ENCODE measurements around the gene TGM2.

Gene TGM2

DNA sequence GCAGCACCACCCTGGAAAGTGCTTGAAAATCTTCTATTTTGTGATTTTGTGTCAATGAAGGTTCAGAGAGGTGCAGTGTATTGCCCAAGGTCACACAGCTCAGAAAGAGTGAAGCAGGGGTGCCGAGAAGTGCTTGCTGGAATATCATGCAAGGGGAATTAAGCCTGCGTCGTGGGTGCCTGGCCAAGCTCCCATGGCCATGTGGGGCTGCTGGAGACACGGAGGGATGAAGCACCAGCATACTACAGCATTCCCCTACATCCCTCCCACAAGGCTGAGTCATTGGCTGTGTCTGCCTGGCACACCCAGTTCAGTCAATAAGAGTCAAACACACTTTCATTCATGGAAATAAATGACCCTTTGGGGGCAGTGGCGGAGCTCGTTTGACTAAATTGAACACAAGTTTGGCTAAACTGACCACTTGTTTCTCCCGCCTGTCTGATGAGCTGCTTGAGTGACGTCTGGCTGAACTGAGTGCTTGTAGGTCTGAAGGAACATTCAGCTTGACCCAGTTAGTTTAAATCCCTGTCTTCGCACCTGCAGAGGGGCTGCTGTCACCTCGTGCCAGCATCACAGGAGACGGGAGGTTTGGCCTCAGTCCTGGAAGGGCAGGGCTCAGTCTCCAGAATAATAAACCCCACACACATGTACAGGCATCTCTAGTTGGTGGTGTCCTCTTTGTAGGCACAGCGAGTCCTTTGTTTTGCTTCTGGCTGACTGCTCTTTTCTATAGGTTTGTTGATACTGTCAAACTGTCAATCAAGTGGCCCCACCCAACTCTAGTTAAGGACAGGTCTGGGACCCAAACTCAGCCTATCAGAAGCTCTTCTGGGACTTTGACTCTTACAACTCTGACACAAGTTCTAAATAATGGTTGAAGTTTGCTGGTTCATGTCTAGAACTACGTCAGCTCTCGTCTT, 8.4 kb upstream of the TGM2 start:
- no peak for DNase-seq

DNA sequence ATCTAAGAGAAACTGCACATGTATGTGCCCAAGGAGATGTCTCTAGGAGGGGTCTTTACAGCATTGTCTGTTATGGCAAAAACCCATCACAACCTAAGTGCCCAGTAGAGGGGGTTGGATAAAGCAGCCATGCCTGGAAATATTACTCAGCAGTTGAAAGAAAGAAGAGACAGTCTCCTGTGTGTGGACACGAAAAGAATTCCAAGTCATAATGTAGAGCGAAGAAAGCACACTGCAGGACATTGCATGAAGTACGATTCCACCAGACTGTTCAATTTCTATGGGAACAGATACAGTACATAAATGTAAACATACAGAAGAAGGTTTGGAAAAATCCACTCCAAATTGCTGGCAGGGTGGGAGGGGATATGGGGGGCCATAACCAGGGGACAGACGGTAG, 7.3 kb upstream of the TGM2 start:
- no peak for DNase-seq

DNA sequence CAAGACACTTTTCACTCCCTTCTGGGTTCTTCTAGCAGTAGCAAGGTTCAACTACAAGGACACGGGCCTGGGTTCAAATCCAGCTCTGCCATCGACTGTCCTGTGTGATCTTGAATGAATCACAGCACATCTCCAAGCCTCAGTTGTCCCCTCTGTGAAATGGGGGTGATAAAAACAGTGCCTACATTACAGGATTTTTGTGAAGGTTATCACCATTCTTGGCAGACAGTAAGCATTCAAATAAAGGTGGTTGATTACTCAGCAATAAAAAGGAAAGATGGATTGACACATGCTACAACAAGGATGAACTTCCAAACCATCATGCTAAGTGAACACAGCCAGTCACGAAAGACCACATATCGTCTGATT, 6.6 kb upstream of the TGM2 start:
- no peak for DNase-seq

DNA sequence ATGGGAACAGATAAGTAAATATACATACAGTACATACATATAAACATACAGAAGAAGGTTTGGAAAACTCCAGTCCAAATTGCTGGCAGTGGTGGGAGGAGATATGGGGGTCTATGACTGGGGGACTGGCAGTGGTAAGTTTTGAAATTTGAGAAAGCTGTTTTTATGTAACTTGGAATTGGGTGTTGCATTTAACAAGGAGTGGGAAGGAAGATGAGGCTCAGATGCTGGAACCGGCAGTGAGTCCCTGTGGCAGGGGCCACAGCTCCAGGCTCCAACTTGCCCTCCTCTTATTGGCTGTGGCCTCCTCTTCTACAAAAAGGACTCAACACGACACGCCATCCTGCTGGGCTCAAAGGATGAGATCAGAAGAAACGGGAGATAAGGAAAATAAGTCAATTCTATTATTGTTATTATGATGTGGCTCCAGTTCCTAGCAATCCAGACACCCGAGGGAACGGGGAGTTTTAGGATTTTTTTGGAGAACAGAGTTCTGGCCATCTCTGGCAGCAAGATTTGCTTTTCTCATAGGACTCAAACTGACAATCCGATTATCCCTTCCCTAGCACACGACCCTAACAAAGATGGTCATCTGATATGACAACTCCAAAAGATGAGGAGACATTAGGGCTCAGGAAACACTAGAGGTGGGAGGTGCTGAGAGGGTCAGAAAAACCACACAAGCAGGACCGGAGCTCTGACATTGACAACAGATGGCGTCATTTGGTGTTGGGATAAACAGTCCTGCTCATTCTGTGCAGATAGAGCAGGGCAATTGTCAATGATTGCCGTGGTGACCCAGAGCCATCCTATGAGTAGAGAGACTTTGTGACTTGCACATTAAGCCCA, 6.0 kb upstream of the TGM2 start:
- no peak for DNase-seq

DNA sequence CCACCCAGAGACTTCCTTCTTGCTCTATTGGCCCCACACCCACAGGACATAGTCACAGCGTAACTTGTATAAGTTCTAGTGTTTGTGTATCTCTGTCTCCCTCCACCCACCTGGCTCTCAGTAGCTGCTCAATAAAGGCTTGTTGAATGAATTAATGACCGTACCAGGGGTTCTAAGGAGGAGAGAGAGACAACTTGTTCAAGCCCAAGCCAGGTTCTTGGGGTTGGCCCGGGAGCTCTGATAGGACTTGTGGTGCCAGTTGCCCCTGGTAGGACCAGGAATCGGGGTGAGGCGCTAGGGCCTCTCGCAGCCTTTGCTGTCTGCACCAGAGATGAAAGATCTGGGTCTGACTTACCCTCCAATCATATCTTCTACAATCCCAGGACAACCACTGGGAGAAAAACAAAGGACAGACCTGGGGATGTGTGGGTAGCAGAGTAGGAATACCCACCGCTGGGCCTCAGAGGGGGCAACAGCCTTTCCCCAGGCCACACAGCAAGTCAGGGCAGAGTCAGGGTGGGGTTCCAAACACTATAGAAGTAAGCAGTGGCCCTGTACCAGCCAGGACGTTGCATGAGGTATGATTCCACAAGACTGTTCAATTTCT, 5.3 kb upstream of the TGM2 start:
- DNase-seq = no peak

DNA sequence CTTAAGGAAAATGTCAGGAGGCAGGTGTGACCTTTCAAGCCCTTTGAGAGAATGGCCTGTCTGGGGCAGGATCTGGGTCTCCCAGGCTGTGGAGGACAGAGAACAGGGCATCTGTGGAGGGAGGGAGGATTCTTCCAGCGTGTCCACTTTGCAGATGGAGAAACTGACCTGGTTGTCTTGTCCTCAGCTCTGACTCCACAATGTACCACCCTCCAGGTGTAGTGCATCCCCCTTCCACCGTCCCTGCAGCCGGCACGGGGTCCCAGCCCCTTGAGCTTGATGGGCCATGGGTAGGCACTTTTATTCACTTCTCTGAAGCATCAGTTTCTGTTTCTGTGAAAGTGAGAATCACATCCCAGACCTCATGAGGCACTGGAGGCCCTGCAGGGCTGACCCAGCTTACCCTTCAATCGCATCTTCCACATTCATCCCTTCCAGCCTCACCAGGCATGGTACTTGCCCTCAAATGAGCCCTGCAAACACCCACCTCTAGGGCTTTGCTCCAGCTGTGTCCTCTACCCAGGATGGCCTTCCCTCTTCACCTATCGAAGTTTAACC, 4.6 kb upstream of the TGM2 start:
- no peak for DNase-seq

DNA sequence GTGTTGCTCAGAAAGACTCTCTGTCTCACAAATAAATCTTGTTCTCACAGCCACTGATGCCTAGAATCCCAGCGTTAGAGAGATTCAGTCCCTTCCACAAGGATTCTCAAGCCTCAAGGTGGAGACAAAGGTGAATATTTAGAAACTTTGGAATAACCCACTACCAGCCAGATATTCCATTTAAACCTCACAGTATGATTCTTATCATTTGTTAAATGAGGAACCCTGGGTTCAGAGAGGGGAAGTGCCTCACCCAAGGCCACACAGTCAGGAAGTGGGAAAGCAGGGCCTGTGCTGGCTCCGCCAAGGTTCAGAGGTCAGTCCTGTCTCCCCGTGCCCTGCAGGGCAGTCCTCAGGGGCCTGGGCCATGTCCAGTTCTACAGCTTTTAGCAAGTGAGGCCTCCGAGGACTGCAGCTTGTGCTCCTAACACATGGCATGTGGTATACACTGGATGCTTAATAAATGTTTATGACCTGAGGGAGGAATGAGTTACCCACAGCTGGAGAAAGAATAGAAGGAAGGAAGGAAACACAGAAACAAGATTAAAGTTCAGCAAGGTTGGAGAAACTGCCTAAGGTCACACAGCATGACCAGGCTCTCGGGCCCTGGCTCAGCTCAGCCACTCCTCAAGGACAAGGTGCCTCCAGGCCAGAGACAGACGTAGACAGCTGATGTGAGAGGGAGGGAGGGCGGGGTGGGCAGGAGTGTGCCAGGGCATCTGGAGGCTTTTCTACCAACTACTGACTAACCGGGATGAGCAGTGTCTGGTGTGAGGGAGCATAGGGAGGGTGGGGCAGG, 3.9 kb upstream of the TGM2 start:
- DNase-seq = peak; percentile 61

DNA sequence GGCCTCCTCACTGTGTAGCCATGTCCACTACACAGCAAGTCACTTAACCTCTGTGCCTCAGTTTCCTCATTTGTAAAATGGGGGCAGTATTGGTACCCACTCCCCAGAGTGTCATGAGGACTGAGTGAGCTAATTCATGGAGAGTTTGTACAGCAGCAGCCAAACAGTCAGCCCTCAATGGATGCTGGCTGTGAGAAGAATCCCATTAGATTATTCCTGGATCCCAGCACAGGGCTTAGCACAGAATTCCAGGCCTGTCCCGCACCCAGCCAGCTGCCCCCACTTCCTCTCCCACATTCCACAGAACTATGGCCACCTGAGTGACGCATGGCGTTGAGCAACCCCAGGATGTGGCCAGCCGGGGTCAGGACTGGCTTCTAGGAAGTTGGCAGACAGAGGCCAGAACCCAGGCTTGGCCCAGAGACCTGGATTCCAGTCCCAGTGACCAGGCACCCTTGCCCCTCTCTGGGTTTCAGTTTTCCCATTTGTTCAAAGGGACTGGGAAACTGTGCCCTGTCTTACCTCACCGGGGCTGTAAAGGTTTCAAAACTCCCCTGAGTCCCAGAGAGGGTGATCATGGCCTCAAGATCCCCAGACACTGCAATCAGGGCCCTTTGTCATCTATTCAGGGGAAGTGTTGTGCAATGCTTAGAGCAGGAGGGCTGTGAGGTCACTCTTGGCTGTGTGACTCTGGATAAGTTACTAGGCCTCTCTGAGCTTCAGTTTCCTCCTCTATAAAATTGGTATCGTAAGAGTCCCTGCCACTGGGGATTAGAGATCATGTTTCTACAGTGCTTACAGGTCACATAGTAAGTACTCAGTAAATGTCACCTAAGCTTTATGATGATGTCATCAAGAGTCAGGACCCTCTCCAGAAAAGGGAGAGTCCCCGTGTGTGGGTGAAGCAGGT, 3.0 kb upstream of the TGM2 start:
- DNase-seq = peak; percentile 55

DNA sequence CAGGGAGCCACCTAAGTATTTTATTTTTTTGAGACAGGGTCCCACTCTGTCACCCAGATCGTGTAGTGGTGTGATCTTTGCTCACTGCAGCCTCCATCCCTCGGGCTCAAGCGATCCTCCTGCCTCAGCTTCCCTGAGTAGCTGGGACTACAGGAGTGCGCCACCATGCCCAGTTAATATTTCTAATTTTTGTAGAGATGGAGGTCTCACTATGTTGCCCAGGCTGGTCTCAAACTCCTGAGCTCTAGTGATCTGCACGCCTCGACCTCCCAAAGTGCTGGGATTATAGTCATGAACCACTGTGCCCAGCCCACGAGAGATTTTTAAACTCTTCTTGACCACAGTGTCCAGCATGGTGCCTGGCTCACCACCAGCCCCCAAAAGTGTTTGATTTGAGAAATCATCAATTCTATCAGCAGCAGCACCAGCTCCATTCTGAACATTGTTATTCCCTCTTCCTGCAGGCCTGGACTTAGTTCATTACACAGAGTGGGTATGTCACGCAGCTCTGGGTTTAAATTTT, 2.3 kb upstream of the TGM2 start:
- DNase-seq = no peak

DNA sequence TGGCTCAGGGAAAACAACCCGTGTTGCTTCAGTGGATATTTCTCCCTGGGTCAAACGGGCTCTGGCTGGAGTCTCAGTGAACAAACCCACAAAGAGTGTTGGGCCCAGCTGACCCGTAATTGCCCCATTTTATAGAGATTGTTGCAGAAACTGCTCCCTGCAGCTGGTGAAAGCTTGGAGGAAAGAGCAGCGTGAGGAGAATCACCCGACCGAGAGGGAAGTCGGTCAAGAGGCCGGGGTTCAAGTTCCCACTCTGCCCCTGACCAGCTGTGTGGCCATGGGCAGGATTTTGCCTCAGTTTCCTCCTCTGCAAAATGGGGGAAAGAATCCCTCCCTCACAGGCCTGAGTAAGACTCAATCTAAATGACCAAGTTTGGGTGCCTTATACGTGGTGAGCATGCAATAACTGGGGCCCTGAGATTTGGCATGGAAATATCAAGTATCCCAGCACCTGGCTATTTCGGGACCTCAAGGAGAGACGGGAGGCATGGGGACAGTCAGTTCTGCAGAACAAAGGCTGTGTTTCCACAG, 1.7 kb upstream of the TGM2 start:
- no peak for DNase-seq

DNA sequence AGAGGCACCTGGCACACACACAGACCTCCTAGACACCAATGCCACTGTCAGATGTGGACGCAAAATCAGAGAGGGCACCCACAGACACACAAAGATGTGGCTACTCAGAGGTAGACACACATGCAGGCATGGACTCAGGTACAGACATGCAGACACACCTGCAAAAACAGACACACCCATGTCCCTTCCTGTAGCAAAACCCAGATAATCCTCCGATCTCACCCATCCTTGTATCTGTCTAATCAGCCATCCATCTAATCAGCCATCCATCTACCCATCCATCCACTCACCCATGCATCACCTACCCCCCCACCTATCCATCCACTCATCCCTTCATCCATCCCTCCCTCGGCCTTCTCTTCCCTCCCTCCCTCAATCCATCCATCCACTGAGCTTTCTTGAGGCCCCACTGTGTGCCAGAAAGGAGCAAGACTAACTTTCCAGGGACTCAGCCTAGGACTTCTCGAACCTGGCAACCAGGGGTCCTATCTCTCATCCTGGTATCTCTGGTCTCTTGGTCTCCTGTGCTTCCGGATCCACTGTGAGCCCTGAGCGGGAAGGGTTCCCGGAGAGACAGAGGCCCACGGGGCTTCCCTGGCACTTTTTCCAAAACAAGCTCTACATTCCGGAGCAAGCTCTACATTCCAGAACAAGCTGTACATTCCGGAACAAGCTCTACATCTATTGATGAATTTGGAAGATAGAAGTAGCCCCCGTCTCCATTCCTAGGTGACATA, 1.1 kb upstream of the TGM2 start:
- no peak for DNase-seq

DNA sequence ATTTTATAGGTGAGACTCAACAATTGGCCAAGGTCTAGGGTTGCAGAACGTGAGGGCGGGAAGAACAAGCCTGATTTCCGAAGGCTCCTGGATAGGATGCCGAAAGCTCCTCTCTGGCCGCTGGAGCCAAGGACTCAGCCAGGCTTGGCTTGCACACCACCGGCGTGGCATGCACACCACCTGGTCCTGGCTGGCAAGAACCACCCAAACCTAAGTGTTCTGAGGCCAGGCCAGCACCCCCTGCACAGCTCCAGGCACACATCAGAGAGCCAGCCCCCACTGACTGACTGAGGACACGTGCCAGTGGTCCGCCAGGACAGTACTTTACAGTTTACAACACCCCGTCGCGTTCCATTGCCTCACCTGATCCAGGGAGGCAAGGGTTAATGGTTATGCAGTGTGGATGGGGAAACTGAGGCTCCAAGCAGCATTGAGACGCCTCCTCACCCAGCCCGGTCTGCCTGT, 414 bp downstream of the TGM2 start:
- no peak for DNase-seq

DNA sequence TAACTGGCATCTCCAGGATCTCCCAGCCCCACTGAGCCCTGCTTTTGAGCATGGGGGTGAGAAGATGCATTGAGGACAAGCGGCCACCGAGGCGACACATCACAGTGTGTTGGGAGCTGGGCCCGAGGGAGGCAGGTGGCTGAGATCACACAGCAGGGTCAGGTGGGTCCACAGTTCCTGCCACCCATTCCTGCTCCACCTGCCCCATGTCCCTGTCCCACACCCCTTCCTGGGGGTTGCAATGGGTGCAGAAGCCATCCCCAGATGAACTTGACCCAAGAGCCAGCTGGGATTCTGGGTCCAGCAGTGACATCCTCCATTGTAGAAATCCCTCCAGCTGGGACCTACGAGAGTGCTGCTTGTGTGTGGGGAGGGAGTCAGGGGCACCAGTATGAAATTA, 1.0 kb downstream of the TGM2 start:
- no peak for DNase-seq

DNA sequence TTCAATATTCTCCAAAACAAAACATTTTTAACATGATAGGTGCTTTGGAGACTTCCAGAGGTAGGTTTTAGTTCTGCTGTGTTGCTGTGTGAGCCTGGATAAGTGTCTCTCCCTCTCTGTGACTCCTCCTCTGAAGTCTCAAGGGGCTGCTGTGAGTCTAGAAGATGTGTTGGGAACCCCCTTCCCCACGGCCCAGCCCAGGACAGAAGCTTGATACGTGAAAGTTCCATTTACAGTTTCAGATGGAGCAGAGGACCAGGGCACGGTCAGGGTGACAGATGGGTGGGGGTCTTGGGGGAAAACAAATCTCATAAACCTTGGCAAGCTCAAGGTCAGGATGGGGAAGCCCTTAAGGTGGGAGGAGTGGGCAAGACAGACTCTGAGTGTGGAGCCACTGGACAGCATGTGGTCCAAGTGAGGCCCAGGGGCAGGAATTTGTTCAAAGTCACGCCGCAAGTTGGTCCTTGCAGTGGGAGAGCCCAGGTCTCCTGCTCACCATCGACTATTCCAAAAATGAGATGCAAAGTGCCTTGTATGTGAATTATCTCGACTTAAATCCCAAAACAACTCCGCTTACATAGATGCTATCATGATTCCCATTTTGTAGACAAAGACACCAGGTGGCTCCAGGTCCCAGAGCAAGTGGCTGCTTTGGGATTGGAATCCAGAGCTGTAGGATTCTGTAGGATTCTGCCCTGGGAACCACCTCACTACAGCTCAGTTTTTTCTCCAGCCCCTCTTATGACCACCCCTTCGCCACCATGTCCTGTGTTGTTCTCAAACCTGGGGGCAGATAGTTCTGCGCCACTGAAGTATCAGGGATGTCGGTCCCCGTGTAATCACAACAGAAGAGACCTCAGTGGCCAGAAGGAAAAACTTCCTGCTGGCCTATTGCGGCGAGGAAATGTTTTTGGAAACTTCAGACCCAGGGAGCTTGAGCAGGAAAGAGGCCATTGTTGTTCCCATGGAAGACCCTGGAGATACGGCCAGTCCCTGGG, 1.9 kb downstream of the TGM2 start:
- DNase-seq = no peak

DNA sequence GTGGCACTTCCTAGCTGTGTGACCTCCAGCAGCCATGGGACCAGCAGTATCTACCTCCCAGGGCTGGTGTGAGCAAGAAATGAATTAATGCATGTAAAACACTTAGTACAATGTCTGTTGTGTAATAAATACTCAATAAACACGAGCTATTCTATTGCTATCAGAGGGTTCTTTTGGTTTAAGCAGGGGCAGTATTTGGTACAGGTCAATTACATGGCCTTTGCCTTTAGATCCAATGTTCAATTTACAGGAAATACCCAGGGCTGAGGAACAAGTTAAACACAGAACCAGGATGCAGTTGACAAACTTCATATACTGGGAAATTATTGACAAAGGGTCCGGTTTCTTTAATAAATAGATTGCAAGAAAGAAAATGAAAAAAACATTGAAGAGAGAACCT, 2.9 kb downstream of the TGM2 start:
- no peak for DNase-seq

DNA sequence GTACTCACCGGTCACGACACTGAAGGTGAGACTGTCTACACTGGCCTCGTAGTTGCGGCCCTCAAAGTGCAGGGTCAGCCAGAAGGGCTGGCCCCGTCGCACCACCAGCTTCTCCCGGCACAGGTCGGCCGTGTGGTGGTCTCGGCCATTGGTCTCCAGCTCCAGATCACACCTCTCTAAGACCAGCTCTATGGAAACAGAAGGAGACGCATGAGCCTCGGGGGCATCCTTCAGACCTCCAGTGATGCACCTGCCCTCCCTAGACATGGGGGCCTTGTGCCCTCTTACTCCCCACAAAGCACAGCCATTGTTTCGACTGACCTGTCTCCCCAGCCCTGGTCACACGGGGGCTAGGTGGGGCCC, 3.7 kb downstream of the TGM2 start:
- DNase-seq = no peak

DNA sequence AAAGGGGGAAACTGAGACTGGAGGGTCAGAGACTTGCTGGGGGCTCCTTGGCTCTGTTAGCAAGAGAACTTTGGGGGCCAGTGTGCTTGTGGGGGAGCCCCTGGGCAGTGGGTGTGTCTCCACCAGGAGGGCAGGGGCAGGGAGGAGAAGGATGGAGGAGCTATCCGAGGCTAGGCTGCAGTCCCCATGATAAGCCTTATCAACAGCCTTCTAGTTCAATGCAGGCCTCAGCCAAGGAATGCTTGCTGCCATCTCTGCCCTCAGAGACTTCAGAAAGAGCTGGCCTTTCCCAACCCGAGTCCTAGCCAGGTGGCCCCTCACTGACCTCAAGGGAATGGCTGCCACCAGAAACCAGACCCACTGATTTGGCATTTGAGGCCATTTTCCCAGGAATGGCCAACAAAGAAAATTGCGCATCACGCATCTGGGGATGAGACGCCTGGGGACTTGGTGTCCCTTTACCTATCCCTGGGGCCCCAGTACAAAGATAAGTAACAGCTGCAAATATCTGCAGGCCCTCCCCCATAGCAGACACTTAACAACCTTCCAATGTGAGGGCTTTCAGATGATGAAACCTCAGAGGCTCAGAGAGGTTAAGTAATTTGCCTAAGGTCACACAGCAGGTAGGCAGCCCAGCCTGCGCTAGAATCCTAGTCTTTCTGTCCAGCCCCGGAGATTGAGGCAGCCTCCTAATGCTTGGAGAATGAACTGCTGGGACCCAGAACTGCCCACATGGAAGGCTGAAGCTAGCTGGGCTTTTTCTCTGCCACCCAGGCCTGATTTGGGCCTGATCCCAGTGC, 4.9 kb downstream of the TGM2 start:
- DNase-seq = no peak

DNA sequence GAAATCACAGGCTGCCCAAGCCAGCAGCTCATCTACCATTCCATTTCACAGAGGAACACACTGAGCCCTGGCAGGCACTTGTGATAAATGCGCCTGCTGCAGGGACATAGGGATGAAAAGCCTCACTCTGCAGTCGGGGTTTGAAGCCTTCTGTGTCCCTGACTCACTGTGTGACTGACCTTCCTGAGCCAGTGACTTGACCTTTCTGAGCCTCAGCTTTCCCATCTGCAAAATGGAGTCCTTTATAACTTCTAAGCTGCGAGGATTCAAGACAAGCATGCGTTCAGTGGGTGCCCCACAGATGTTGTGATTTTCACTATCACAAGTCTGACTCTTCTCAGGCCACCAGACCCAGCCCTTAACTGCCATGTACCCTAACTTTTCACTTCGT, 5.5 kb downstream of the TGM2 start:
- no peak for DNase-seq
